T-cell (primary cell): ENCODE data around the gene NMRK2. TPM values are rescaled to one million over a fixed set of nuclear protein-coding genes. Genes with fewer than 3 reads are reported as not detected.

ENCODE experiments used
- ATAC-seq, 4 experiments: fragments of 200-7000 bp in 3 of 4; fragments of 150-1000 bp in 1 of 4; cut with Tn5 transposase; replicated peaks in 1 of 4; 1 replicate in 3 of 4; 2 replicates in 1 of 4; pipeline ENCODE4 v1.10.0; 2021; ENCODE audit warnings: moderate library complexity in 3 of 4, mild to moderate bottlenecking in 2 of 4, moderate number of reproducible peaks in 1 of 4
- CTCF ChIA-PET, 2 donors: fragments of 300-600 bp; sonication (Branson Sonifier 250); formaldehyde crosslinking; loops; one replicate each; lab custom pipeline; 2022; ENCODE audit warnings: antibody characterized with exemption in 2 of 2; lab: Charles Lee
- POLR2A ChIA-PET, 2 donors: fragments of 300-600 bp; sonication (Branson Sonifier 250); formaldehyde crosslinking; loops; one replicate each; lab custom pipeline; 2022; ENCODE audit warnings: antibody characterized with exemption in 2 of 2; lab: Charles Lee
- DNase-seq, 35 experiments: peaks; one replicate each; pipeline versions ENCODE4 v3.0.0 to v3.0.0-alpha.2; 2013 to 2023
- H3K27ac ChIP-seq: one replicate; pipeline ENCODE4 v1.5.1; 2013; ENCODE audit warnings: low read length
- H3K27me3 ChIP-seq, 2 experiments: replicated peaks in 1 of 2; 1 replicate in 1 of 2; 2 replicates in 1 of 2; pipeline versions ENCODE4 v1.6.1 to v1.7.0; 2013; ENCODE audit warnings: low read length in 1 of 2, mixed read lengths in 1 of 2; ENCODE audit not compliant: control insufficient read depth in 2 of 2, insufficient read depth in 2 of 2; ENCODE audit errors: extremely low read depth in 1 of 2
- H3K36me3 ChIP-seq, 2 donors: 1 replicate in 1 of 2; 2 replicates in 1 of 2; pipeline versions ENCODE4 v1.6.1 to v1.7.0; 2013; ENCODE audit warnings: low read length in 1 of 2; ENCODE audit not compliant: control insufficient read depth in 2 of 2, insufficient read depth in 1 of 2; ENCODE audit errors: extremely low read depth in 1 of 2
- H3K4me1 ChIP-seq, 2 experiments: 1 replicate in 1 of 2; 2 replicates in 1 of 2; pipeline versions ENCODE4 v1.6.1 to v1.7.0; 2013; ENCODE audit warnings: low read length in 2 of 2, mixed read lengths in 1 of 2; ENCODE audit not compliant: insufficient read depth in 2 of 2, control insufficient read depth in 1 of 2; ENCODE audit errors: extremely low read depth in 1 of 2
- H3K4me3 ChIP-seq, 2 donors: 1 replicate in 1 of 2; 2 replicates in 1 of 2; pipeline versions ENCODE4 v1.5.1 to v1.7.0; 2013; ENCODE audit warnings: mild to moderate bottlenecking in 2 of 2, low read length in 1 of 2, moderate library complexity in 1 of 2; ENCODE audit not compliant: control insufficient read depth in 1 of 2; ENCODE audit errors: extremely low read depth in 1 of 2
- H3K9me3 ChIP-seq: 2 replicates; pipeline ENCODE4 v1.7.0; 2013
- H3K27ac Mint-ChIP-seq, 2 donors: one replicate each; pipeline ENCODE4 v1.8.0; 2020 to 2021; ENCODE audit warnings: mild to moderate bottlenecking in 2 of 2, mixed read lengths in 2 of 2
- H3K27me3 Mint-ChIP-seq, 2 donors: one replicate each; pipeline ENCODE4 v1.8.0; 2021 to 2022; ENCODE audit warnings: mixed read lengths in 2 of 2
- H3K36me3 Mint-ChIP-seq: one replicate; pipeline ENCODE4 v1.8.0; 2021; ENCODE audit warnings: mixed read lengths
- H3K4me1 Mint-ChIP-seq, 3 donors: one replicate each; pipeline ENCODE4 v1.8.0; 2020 to 2022; ENCODE audit warnings: mixed read lengths in 3 of 3, mild to moderate bottlenecking in 1 of 3
- H3K4me3 Mint-ChIP-seq, 3 donors: one replicate each; pipeline ENCODE4 v1.8.0; 2020 to 2022; ENCODE audit warnings: mild to moderate bottlenecking in 3 of 3, mixed read lengths in 3 of 3, moderate library complexity in 3 of 3
- H3K9me3 Mint-ChIP-seq, 3 donors: one replicate each; pipeline ENCODE4 v1.8.0; 2020 to 2022; ENCODE audit warnings: mixed read lengths in 3 of 3
- WGBS: methylation state at CpG from one replicate; pipeline ENCODE4 v1.1.5; 2013; ENCODE audit warnings: missing lambda C conversion rate; ENCODE audit not compliant: insufficient coverage; 5-methylcytosine and 5-hydroxymethylcytosine counted together
- total RNA-seq, 35 experiments: library from RNA in 6 of 35; stranded (reverse) in 6 of 35; fragments of 120-200 nt in 1 of 35; gene quantifications; one replicate each; pipeline versions ENCODE4 v1.2.1 to v1.2.4 and lab custom pipeline; 2013 to 2026

Gene NMRK2
- total RNA-seq, 5 donors from 2014 or later (not counting 1 experiment from before 2014, with no cell fraction given) = not detected

GRCh38 chr19:3983936-3984583, 51.2 kb downstream of the NMRK2 start:
- peaks cover 47 to 52% of the 10 kb centered on the region in 2 donors for H3K36me3 ChIP-seq
- H3K27me3 ChIP-seq = no peaks in the 10 kb centered on the region
- H3K9me3 ChIP-seq = no peaks in the 10 kb centered on the region
- Mint-ChIP-seq H3K4me1 (peaks cover 57 to 62% (median 60%) of the 10 kb centered on the region in 3 donors), H3K27ac (peak overlapping the region; percentile 94 to 96), H3K4me3 (peak overlapping the region; percentile 92 to 97 (median 95)), H3K27me3 (no peaks in the 10 kb centered on the region), H3K36me3 (peaks cover 41% of the 10 kb centered on the region), H3K9me3 (no peaks in the 10 kb centered on the region)
- ChIA-PET POLR2A (interaction anchor here (0.5 to 0.6 kb wide), 3 partner anchors 105 to 547 kb away, joined by 3 to 12 read pairs (median 4); no protein-coding TSS in a partner anchor), CTCF (no interaction called here)
- WGBS = 23% methylated on average over 27 of the region's 30 CpGs
- peak overlapping the region; percentile 92 for H3K27ac ChIP-seq
- H3K4me3 ChIP-seq = peak overlapping the region; percentile 89 to 90
- peak in 2 of 35 experiments; percentile 13 to 42 for DNase-seq
- H3K4me1 ChIP-seq = peaks cover 30 to 76% of the 10 kb centered on the region in 2 experiments
- ATAC-seq = no peak

GRCh38 chr19:3984584-3984907, 51.7 kb downstream of the NMRK2 start:
- Histone ChIP-seq H3K27me3 (no peaks in the 10 kb centered on the region), H3K27ac (peak overlapping the region; percentile 92), H3K36me3 (peaks cover 42 to 47% of the 10 kb centered on the region in 2 donors), H3K4me1 (peaks cover 30 to 72% of the 10 kb centered on the region in 2 experiments), H3K4me3 (peak overlapping the region; percentile 89 to 90), H3K9me3 (no peaks in the 10 kb centered on the region)
- ChIA-PET CTCF (interaction anchor here in 1 of 2 donors (0.9 kb wide), 1 partner anchor 14 kb away, joined by 3 read pairs; the partner anchor contains the start of gene DAPK3), POLR2A (interaction anchor here in 1 of 2 donors (0.5 kb wide), 1 partner anchor 548 kb away, joined by 4 read pairs; no protein-coding TSS in a partner anchor)
- Mint-ChIP-seq H3K4me1 (peaks cover 52 to 58% (median 57%) of the 10 kb centered on the region in 3 donors), H3K9me3 (no peaks in the 10 kb centered on the region), H3K36me3 (peaks cover 37% of the 10 kb centered on the region), H3K27me3 (no peaks in the 10 kb centered on the region), H3K27ac (peak overlapping the region; percentile 94 to 96), H3K4me3 (peak overlapping the region; percentile 92 to 97 (median 95))
- DNase-seq (peak in 1 of 35 experiments; percentile 21), ATAC-seq (peak in 2 of 4 experiments; percentile 2 to 7)
- 0% methylated on average over 5 of the region's 10 CpGs for WGBS

GRCh38 chr19:3984908-3985642, 52.2 kb downstream of the NMRK2 start, which contains the start of gene EEF2:
EEF2 (minus strand) TSS chr19:3985463; CDS start chr19:3985380, 83 bp downstream.
- no peaks in the 10 kb centered on the region for H3K27me3 ChIP-seq
- no peaks in the 10 kb centered on the region for H3K9me3 ChIP-seq
- H3K27ac Mint-ChIP-seq = peak within 1 kb of the TSS; percentile 94 to 96
- peaks cover 33% of the 10 kb centered on the region for H3K36me3 Mint-ChIP-seq
- H3K36me3 ChIP-seq = peaks cover 37 to 42% of the 10 kb centered on the region in 2 donors
- H3K4me3 Mint-ChIP-seq = peak within 1 kb of the TSS; percentile 92 to 97 (median 95)
- DNase-seq (peak; percentile 78 to 97 (median 90)), ATAC-seq (peak; percentile 60 to 68 (median 63))
- H3K4me1 Mint-ChIP-seq = peaks cover 52 to 57% (median 54%) of the 10 kb centered on the region in 3 donors
- CTCF ChIA-PET = interaction anchor here (0.5 to 1.0 kb wide), 5 partner anchors 14 to 81 kb away, joined by 3 to 6 read pairs (median 3); partner anchors contain the start of genes DAPK3 (in 1 of the 2) and PIAS4 (in 1 of the 2)
- peaks cover 30 to 69% of the 10 kb centered on the region in 2 experiments for H3K4me1 ChIP-seq
- WGBS = under 1% methylated on average over 77 of the region's 80 CpGs
- POLR2A ChIA-PET = interaction anchor here (0.6 to 1.1 kb wide), 6 partner anchors 14 to 1470 kb away, joined by 3 to 4 read pairs (median 3); no protein-coding TSS in a partner anchor
- H3K9me3 Mint-ChIP-seq = no peaks in the 10 kb centered on the region
- H3K27me3 Mint-ChIP-seq = no peaks in the 10 kb centered on the region
- peak within 1 kb of the TSS; percentile 89 to 90 for H3K4me3 ChIP-seq
- H3K27ac ChIP-seq = peak within 1 kb of the TSS; percentile 92

- ATAC-seq = no peak
- no peaks in the 10 kb centered on the region for H3K9me3 Mint-ChIP-seq
Observed at GRCh38 chr19:3985643-3986259, 52.9 kb downstream of the NMRK2 start.

GRCh38 chr19:3986260-3987041, 53.6 kb downstream of the NMRK2 start:
- ATAC-seq (peak; percentile 14 to 36 (median 25)), DNase-seq (peak in 33 of 35 experiments; percentile 28 to 84 (median 53))
- Histone ChIP-seq H3K4me3 (peak overlapping the region; percentile 89 to 90), H3K9me3 (no peaks in the 10 kb centered on the region), H3K27ac (peak overlapping the region; percentile 55), H3K27me3 (no peaks in the 10 kb centered on the region), H3K36me3 (peaks cover 23 to 28% of the 10 kb centered on the region in 2 donors), H3K4me1 (peaks cover 30 to 65% of the 10 kb centered on the region in 2 experiments)
- Mint-ChIP-seq H3K36me3 (peaks cover 30% of the 10 kb centered on the region), H3K27me3 (no peaks in the 10 kb centered on the region), H3K27ac (peak overlapping the region; percentile 94 to 96), H3K4me3 (peak overlapping the region; percentile 92 to 97 (median 95)), H3K4me1 (peaks cover 53 to 59% (median 54%) of the 10 kb centered on the region in 3 donors), H3K9me3 (no peaks in the 10 kb centered on the region)
- ChIA-PET CTCF (interaction anchor here (0.5 to 1.5 kb wide), 4 partner anchors 155 to 788 kb away, joined by 3 to 21 read pairs (median 4); partner anchors contain the start of gene MRPL54 (in 1 of the 2)), POLR2A (no interaction called here)
- 5% methylated on average over 4 of the region's 21 CpGs for WGBS

More at GRCh38 chr19:3985643-3986259, 52.9 kb downstream of the NMRK2 start:
- CTCF ChIA-PET = interaction anchor here (0.5 to 1.0 kb wide), 6 partner anchors 15 to 385 kb away, joined by 3 to 6 read pairs (median 3); partner anchors contain the start of gene PIAS4 (in 1 of the 2)
- WGBS = 2% methylated on average over 6 of the region's 19 CpGs
- peak overlapping the region; percentile 51 for H3K27ac ChIP-seq
- H3K4me3 ChIP-seq = peak overlapping the region; percentile 89 to 90
- no peaks in the 10 kb centered on the region for H3K27me3 ChIP-seq
- H3K27ac Mint-ChIP-seq = peak overlapping the region; percentile 94 to 96
- H3K9me3 ChIP-seq = no peaks in the 10 kb centered on the region
- DNase-seq = no peak
- H3K36me3 Mint-ChIP-seq = peaks cover 33% of the 10 kb centered on the region
- peaks cover 30 to 35% of the 10 kb centered on the region in 2 donors for H3K36me3 ChIP-seq
- POLR2A ChIA-PET = interaction anchor here (0.6 to 1.1 kb wide), 5 partner anchors 14 to 1471 kb away, joined by 3 to 4 read pairs (median 3); no protein-coding TSS in a partner anchor
- H3K4me1 ChIP-seq = peaks cover 30 to 71% of the 10 kb centered on the region in 2 experiments
- no peaks in the 10 kb centered on the region for H3K27me3 Mint-ChIP-seq
- H3K4me1 Mint-ChIP-seq = peaks cover 55 to 60% (median 56%) of the 10 kb centered on the region in 3 donors
- H3K4me3 Mint-ChIP-seq = peak overlapping the region; percentile 92 to 97 (median 95)
